GM21737 (cell line): ENCODE data around the gene ARHGEF38.
A peak's percentile ranks its signal among the peaks of the same experiment; 100 is the strongest.
"Not testable (repeated sequence)": the region's sequence is repeated elsewhere in the genome, so short reads cannot be mapped to it uniquely, and the experiment has no call there.

Source experiments
- ATAC-seq: cut with Tn5 transposase; IDR thresholded peaks from one replicate; pipeline ENCODE4 v1.9.1; 2021; ENCODE audit warnings: mild to moderate bottlenecking, moderate library complexity; ENCODE audit not compliant: unreplicated experiment

The ARHGEF38 gene

GRCh38 chr4:105710012-105710600 lies 157.7 kb downstream of the ARHGEF38 start:
- ATAC-seq, result no peak

DNA sequence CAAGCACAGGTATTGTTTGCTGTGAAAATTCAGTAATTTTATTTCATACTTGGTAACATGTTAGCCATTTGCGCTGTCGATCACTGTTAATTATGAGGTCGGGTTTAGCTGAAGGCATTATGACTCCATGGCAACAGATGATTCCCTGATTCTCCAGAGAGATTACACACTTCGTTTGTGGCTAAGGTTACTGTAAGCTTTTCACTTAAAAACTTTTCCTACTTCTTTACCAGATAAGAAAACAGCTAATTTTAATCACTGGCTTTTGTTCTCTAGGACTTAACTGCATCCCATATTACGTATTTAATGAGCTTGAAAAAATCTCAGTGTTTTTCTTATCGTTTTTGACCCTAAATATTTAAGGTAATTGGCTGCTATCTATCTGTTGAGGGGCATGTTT lies 158.3 kb downstream of the ARHGEF38 start:
- no peak for ATAC-seq

DNA sequence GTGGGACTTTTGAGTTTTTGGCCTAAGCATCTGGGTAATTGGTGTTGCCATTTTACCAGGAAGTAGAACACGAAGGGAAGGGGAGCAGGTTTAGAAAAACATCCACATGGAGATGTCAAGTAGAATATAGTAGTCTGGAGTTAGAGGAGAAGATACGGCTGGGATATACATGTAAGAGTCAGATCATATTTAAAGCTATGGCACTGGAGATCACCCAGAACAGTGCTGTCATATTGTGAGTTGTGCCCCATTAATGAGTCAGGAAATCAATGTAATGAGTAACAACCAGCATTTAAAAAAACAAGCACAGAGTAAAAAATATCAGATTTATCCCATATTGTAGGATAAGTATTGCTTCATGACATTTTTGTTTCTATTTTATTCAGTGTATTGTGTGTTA lies 160.3 kb downstream of the ARHGEF38 start:
- no peak for ATAC-seq

DNA sequence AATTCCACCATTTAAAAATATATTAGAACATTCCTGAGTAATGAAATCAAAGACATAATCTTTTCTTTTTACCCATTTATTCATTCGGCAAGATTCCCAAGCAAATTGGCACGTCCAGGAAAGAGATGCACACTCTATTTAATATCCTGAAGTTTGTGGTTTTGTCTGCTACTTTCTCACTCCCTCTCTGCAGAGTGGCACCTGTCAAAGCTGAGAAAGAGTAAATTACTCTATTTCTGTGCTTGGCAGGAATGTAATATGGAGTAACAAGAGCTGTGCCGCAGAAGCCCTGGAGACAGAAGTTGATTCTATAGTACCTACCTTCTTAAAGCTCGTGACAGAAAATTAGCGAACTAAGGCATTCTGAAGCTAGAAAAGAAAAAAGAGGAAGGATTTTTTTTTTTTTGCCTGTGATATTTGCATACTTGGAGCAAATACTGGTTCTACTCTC lies 161.7 kb downstream of the ARHGEF38 start:
- peak; percentile 50 for ATAC-seq

- ATAC-seq, result no peak
Observed at GRCh38 chr4:105714932-105715331, 162.5 kb downstream of the ARHGEF38 start.

GRCh38 chr4:105715692-105716278 lies 163.4 kb downstream of the ARHGEF38 start:
- no peak for ATAC-seq

DNA sequence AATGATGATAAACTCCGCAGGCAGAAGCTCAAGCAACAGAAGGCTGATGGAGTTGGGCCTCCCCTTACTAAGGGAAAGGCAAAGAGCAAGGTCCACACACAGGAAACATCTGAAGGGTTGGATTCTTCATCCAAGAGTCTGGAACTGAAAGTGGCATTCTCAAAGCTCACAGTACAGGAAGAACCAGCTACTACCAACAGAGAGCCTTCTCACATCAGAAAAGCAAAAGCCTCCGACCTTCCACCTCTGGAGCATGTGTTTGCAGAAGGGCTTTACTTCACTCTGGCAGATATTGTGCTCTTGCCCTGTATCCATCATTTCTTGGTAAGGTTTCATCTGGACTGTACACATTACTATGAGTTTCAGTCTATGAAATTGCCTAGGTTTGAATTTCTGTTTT lies 166.8 kb downstream of the ARHGEF38 start:
- ATAC-seq, result no peak

- no peak for ATAC-seq
Observed at GRCh38 chr4:105725623-105726022, 173.2 kb downstream of the ARHGEF38 start.

- not testable (repeated sequence) for ATAC-seq
Observed at GRCh38 chr4:105729895-105730294, 177.5 kb downstream of the ARHGEF38 start.
